HFFc6 (cell line): Measurements from ENCODE around the gene FOXI2. TPM values are rescaled to one million over a fixed set of nuclear protein-coding genes. Genes with fewer than 3 reads are reported as not detected.

Source experiments
- DNase-seq: peaks from one replicate; pipeline ENCODE4 v3.0.0-alpha.2; 2018
- H3K27ac Mint-ChIP-seq: 2 replicates; pipeline ENCODE4 v1.8.0; 2020; ENCODE audit warnings: mild to moderate bottlenecking, mixed read lengths
- H3K27me3 Mint-ChIP-seq: 2 replicates; pipeline ENCODE4 v1.8.0; 2021; ENCODE audit warnings: mild to moderate bottlenecking, moderate library complexity, mixed read lengths; ENCODE audit not compliant: insufficient read depth
- H3K36me3 Mint-ChIP-seq: 2 replicates; pipeline ENCODE4 v1.8.0; 2021; ENCODE audit warnings: low read depth, mixed read lengths
- H3K4me1 Mint-ChIP-seq: 2 replicates; pipeline ENCODE4 v1.8.0; 2020; ENCODE audit warnings: low read depth, mixed read lengths
- H3K4me3 Mint-ChIP-seq: 2 replicates; pipeline ENCODE4 v1.8.0; 2020; ENCODE audit warnings: mild to moderate bottlenecking, moderate library complexity, mixed read lengths
- H3K9me3 Mint-ChIP-seq: 2 replicates; pipeline ENCODE4 v1.8.0; 2020; ENCODE audit warnings: mild to moderate bottlenecking, mixed read lengths
- long read RNA-seq: library from polyadenylated mRNA; unstranded; transcript quantifications from one replicate; pipeline ENCODE4 v2.0.0, GENCODE V29; 2019
- total RNA-seq, 6 experiments: library from RNA; stranded (reverse); fragmentation: NEBNext Ultra II Directional; extraction: Animal tissue kit (Norgen Biotek cat#: 25700); gene quantifications; 2 replicates in 1 of 6; 3 replicates in 5 of 6; pipeline ENCODE4 v1.2.3, GENCODE V29; 2021
- TF ChIP-seq, protein P1 (sequence below): fragments of 200-600 bp; sonication (generic); IDR thresholded peaks from 2 replicates; pipeline ENCODE4 v1.5.0; 2021; ENCODE audit warnings: antibody characterized with exemption, mild to moderate bottlenecking

Gene FOXI2
- not detected for total RNA-seq
- long read RNA-seq: 0 reads

DNA sequence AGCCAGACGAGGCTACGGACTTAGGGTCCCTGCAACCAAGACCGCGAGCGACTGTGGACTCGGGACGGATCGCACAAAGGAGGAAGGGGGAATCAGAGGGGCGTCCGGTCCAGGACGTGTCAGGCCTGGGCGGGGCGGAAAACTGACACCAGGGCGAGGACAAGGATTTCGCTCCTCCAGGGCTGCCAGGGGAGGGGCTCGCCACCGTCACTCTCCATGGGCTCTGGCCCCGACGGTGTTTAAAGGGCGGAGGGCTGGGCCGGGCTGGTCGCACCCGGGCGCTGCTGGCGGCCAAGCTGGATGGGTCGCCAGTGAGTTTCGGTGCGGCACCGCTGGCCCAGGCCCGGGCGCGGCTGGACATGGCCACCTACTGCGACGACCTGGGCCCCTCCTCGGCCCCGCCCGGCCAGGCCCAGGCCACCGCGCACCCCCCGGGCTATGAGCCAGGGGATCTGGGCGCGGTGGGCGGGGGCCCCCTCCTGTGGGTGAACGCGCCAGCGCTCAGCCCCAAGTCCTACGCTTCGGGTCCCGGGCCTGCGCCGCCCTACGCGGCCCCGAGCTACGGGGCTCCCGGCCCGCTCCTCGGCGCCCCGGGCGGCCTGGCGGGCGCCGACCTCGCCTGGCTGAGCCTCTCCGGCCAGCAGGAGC lies at the start of gene FOXI2:
FOXI2 (plus strand) TSS at position 271 of the 648 bp plus-strand sequence; CDS start at position 360, 89 bp downstream.
- no peak within 1 kb of the TSS for H3K4me3 Mint-ChIP-seq
- no peak within 1 kb of the TSS for H3K27ac Mint-ChIP-seq
- TF ChIP-seq, protein P1, sequence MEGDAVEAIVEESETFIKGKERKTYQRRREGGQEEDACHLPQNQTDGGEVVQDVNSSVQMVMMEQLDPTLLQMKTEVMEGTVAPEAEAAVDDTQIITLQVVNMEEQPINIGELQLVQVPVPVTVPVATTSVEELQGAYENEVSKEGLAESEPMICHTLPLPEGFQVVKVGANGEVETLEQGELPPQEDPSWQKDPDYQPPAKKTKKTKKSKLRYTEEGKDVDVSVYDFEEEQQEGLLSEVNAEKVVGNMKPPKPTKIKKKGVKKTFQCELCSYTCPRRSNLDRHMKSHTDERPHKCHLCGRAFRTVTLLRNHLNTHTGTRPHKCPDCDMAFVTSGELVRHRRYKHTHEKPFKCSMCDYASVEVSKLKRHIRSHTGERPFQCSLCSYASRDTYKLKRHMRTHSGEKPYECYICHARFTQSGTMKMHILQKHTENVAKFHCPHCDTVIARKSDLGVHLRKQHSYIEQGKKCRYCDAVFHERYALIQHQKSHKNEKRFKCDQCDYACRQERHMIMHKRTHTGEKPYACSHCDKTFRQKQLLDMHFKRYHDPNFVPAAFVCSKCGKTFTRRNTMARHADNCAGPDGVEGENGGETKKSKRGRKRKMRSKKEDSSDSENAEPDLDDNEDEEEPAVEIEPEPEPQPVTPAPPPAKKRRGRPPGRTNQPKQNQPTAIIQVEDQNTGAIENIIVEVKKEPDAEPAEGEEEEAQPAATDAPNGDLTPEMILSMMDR: no peak
- H3K4me1 Mint-ChIP-seq: no peaks in the 10 kb centered on the region
- DNase-seq: no peak
- H3K36me3 Mint-ChIP-seq: peaks cover 8% of the 10 kb centered on the region; the same call in 1 of the 2 replicates
- H3K27me3 Mint-ChIP-seq: peaks cover 1% of the 10 kb centered on the region
- peaks cover 59% of the 10 kb centered on the region for H3K9me3 Mint-ChIP-seq

DNA sequence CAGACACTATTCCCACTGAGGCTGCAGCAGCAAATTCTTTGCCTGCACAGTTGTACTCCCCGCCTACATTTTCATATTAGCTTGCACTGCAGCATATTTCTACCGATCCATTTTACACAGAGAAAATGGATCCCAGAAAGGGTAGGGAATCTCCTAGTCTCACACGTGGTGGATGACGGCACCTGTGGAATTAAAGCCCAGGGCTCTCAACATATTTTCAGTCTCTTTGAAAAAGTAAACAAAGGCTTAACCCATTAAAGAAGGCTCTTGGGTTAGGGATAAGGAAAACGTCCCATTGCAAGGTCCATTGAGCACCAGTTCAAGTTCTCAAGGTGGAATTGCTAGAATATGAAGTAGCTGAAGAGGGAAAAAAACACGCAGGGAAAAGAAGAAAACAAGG lies 49.4 kb upstream of the FOXI2 start:
- Mint-ChIP-seq H3K27me3 (no peaks in the 10 kb centered on the region), H3K4me3 (no peak overlapping the region), H3K27ac (no peak overlapping the region), H3K9me3 (peaks cover 43% of the 10 kb centered on the region), H3K36me3 (peaks cover 9% of the 10 kb centered on the region; the same call in 1 of the 2 replicates), H3K4me1 (no peaks in the 10 kb centered on the region)
- no peak for DNase-seq
- TF ChIP-seq, protein P1: no peak

DNA sequence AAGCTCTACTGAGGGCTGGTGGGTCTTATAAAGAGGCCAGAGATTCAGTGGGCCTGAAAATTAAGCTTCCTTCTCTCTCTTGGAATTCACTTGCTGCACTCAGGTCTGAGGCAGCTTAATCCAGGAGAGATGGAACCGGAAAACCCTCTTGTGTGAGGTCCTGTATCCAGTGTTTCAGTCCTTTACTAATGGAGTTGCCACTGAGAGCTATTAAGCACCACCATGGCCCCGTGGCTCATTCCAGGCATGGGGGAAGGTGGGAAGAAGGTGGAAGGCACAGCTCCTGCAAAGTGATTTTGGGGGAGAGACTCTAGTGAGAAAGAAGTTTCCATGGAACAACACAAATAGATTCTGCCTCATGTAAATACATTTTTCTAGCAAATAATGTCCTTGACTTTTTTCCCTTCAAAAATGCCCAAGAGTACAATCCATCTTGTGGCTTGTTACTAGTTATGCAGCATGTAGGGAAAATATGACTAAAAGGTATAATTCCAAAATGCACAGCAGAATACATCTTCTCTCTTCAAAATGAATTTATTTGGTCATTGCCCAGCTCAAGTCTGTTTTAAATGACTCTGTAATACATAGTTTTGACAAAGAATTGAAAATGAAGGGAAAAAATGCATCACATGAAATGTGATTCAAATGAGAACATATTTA lies 46.7 kb upstream of the FOXI2 start:
- Mint-ChIP-seq H3K36me3 (peaks cover 10% of the 10 kb centered on the region; the same call in 1 of the 2 replicates), H3K4me3 (no peak overlapping the region), H3K27ac (no peak overlapping the region), H3K9me3 (peaks cover 43% of the 10 kb centered on the region), H3K4me1 (no peaks in the 10 kb centered on the region), H3K27me3 (peaks cover 1% of the 10 kb centered on the region)
- TF ChIP-seq, protein P1: no peak
- DNase-seq: no peak

GRCh38 chr10:127694580-127695193 lies 42.3 kb upstream of the FOXI2 start:
- H3K4me3 Mint-ChIP-seq: no peak overlapping the region
- TF ChIP-seq, protein P1: peak; percentile 16; the same call in 1 of the 2 replicates
- peaks cover 46% of the 10 kb centered on the region for H3K9me3 Mint-ChIP-seq
- H3K27ac Mint-ChIP-seq: no peak overlapping the region
- peaks cover 6% of the 10 kb centered on the region; the same call in 1 of the 2 replicates for H3K36me3 Mint-ChIP-seq
- peaks cover 1% of the 10 kb centered on the region for H3K27me3 Mint-ChIP-seq
- no peak for DNase-seq
- no peaks in the 10 kb centered on the region for H3K4me1 Mint-ChIP-seq

DNA sequence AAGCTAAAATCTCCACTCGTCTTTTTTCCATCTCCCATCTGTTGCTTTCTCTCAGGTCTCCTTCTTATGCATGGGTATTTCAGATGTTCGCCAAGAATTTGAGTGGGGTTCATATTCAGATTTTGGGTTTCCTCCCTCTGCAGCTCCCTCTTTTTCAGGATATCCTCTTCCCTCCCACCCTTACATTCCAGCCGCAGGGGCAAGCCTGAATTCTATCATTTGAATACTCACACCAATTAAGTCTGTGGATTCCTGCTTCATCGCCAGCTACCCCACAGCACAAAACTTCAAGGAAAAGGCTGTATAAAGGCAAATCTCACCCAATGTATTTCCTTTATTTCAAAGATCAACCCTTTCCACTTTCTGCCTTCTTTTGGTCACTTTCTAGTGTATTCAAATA lies 41.6 kb upstream of the FOXI2 start:
- Mint-ChIP-seq H3K4me1 (no peaks in the 10 kb centered on the region), H3K4me3 (no peak overlapping the region), H3K36me3 (peaks cover 6% of the 10 kb centered on the region; the same call in 1 of the 2 replicates), H3K27ac (no peak overlapping the region), H3K27me3 (peaks cover 1% of the 10 kb centered on the region), H3K9me3 (peaks cover 45% of the 10 kb centered on the region)
- TF ChIP-seq, protein P1: no peak
- DNase-seq: no peak
